NCI-H146 (cell line): ENCODE data around the gene NFASC.

Source experiments
- DNase-seq: peaks from one replicate; lab custom pipeline; 2025; lab: John Stamatoyannopoulos, UW

NFASC gene

DNA sequence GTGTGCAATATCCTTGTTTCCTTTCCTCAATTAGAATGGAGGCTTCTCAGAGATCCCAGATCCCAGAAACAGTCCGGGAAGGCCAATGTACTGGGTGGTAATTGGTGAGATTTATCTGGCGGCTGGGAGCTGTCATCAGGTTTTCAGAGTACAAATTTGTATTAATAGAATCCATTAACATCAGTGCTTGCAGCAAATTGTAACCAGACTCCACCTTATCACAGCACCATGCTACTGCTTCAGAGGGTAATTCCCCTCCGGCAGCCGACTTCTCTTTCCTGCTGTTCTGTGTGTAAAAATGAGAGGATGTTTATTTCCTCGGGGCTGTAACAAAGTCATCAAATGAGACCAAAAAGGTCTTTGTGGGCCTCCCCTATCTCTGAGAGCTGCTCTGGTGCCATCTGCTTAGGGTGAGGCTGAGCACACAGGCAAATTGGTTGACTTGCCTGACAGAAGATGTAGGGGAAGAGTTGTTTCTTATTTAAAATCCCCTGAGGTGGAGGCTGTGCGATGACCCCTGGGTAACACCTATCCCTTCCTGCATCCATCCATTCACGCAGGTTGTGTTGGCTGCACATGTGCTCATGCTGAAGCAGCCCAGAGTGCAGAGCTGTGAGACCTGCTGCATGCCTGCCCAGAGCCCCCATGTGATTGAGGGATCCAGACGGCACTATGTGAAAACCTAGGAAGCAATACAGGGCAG lies 19.2 kb downstream of the NFASC start:
- peak; percentile 93 for DNase-seq

DNA sequence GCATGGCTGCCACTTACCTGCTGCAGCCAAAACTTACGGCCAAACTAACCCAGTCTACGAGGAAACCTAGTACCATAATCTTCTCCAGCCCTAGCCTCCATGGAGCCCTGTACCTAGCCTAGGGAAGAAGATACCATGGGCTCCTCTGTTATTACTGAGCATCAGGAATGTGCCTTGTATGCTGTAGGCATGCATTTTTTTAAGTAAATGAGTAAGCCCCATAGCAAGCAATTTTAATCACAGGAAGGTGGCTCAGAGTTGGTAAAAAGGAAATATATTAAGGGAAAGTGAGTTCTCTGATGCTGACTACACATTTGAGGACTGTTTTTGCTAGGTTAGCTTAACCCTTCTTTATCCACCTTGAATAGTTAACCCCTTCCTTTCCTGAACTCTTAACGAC lies 21.2 kb downstream of the NFASC start:
- DNase-seq: no peak

DNA sequence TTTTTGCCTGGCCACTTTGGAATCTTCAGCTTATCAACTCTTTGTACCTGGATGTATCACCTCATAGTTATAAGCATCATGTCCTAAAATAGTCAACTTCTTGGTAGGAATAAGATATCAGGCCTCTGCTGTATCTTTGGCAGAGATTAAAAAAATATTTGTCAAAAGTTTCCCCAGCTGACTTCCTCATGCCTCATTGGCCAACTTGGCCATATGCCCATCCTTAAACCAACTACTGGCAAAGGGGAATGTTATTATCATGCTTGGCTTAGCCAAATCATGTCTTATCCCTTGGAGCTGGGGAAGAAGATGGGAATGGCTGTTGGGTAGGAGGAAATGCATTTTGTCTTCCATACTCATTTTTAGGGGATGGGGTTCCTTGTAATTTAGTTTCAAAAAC lies 23.4 kb downstream of the NFASC start:
- no peak for DNase-seq

- DNase-seq: no peak
Observed at GRCh38 chr1:204894606-204895005, 23.9 kb downstream of the NFASC start.

- no peak for DNase-seq
Observed at GRCh38 chr1:204896023-204896422, 25.4 kb downstream of the NFASC start.

DNA sequence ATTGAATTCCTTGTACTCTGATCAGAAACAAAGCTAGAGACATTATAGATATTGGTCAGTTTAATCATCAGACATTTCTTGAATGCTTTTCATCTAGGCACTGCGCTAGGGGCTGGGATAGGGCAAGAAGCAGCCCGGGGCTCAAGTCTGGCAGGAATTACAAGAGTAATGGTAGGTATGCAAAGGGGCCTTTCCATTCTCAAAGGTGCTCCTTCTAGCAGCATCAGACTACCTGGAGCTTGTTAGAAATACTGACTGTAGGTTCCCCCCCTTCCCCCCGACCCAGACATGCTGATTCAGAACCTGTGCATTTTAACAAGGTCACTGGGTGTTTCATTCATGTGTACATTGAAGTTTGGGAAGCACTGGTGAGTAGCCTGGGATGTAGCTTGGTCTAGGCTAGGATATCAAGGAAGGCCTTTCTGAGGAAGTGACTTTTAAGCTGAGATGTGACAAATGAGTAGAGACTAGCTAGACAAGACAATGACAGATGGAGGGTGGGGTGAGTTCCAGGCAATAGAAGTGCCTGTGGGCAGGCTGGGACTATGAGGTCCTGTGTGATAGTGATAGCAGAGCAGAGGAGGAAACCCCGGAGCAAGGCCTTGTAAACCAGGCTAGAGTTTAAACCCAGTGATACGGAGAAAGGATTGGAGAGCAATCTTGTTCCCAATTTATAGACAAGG lies 26.3 kb downstream of the NFASC start:
- no peak for DNase-seq

DNA sequence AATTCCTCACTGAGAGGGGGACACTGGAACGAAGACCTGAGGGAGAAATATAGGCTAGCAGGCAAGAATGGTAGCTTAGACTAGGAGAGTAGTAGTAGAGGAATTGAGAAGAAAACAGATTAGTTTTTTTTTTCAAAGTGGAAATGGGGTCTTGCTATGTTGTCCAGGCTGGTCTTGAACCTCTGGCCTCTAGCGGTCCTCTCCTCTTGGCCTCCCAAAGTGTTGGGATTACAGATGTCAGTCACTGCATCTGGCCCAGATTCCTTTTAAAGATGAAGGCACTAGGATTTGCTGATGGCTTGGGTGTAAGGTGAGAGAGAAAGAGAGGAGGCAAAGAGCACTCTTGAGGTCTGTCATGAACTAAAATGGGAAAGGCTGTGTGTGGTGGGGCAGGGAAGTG lies 30.1 kb downstream of the NFASC start:
- no peak for DNase-seq

- DNase-seq: no peak
Observed at GRCh38 chr1:204902671-204903070, 32.0 kb downstream of the NFASC start.

DNA sequence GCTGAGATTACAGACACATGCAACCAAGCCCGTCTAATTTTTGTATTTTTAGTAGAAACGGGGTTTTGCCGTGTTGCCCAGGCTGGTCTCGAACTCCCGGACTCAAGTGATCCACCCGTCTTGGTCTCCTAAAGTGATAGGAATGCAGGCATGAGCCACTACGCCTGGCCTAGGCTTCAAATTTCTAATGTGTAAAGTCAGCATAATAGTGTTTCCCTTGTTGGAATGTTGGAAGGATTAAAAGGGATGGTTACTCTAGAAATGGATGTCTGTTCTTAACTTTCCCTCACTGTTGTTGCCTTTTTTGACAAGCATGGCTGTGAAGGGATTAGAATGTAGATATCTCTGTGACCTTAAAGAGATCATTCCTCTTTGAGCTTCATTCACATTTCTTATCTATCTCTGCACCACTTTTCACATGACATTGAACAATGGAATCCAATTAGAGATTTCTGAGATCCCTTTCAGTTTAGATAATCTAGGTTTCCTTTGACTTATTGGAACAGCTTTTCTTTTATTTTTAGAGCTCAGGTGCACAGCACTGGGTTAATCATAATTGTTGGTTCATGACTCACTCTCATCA lies 33.7 kb downstream of the NFASC start:
- DNase-seq: no peak

DNA sequence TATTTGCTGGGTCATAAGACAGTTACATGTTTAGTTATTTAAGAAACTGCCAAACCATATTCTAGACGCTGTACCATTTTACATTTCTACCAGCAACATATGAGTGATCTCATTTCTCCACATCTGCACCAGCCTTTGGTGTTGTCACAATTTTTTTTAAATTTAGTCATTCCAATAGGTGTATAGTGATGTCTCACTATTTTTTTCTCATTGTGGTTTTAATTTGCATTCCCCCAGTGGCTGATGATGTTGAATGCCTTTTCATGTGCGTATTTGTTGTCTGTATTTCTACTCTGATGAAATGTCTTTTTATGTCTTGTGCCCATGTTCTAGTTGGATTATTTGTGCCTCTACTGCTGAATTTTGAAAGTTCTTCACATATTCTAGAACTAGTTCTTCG lies 38.4 kb downstream of the NFASC start:
- no peak for DNase-seq

DNA sequence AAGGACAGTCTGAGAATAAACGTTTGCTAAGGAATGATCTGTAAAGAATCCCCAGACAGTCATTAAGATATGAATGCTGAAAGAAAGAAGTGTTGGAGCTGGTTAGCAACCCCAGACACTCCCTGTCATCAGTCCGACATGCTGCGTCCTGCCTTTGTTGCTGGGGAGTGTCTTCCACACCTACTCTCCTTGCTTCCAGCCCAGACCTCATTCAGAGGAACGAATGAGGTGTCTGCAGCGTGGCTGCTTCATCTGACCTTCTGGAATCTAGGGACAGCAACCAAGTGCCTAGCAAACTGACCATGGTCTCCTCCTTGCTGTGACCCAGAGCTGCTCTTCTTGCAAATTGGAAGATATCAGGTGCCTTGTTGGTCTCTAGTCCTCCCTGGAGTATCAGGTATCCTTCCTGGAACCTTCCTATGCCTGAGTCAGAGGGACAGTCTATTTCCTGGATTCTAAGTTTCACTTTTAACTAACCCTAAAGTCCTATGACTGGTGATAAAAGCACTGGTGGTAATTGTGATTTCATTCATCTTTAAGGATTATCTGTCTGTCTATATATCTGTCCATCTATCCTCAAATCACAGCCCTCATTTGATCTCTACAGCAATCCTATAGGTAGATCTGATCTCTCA lies 45.3 kb downstream of the NFASC start:
- no peak for DNase-seq

DNA sequence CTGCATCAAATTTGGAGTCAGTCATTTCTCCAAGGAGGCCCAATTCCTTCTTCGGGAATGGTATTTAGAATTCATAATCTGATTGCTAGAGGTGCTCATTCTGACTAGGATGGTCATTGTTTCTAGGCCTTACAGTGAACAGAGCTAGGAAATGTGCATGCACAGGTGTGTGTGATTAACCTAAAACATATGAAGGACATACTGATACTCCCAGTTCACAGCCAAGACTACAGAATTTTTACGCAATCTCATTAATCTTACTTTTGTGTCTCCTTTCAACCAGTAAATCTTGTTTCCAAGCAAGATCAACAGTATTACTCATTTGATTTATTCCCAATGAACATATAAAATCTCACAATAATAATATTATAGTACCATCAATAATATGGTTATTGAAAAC lies 47.1 kb downstream of the NFASC start:
- DNase-seq: no peak

DNA sequence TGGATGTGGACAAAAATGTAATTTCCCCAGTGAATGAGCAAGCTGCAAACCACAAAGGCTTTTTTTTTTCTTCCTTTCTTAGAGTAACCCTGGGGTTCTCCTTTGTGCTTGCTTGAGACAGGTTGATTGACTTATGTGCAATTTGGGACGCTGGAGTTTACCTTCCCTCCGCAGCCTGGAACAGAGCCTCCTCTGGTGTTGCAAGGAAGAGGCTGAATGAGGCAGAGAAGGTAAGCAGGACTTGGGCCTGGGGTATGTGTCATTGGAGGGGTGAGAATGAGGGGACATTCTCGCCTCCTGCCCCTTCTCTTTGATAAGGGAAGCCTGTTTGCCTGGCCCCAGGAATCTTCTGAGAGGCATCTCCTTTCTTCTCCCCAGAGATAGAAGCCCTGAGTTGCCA lies 49.8 kb downstream of the NFASC start:
- DNase-seq: no peak

DNA sequence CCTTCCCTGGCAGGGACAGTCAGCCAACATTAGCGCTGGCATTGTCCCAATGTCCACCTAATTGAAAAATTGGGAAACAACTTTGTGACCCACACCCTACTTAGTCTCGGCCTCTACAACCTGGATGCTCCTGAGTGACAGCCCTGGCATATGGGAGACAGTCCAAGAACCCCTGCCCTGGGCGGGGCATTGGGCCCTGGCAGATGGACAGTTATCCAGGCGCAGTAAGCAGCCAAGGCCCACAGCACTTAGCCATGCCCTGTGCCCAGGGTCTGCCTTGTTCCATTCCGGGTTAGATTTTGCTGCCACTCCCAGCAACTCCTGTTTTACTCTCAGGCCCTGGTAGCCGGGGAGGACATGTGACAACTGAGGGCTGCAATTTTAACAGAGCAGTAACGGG lies 50.3 kb downstream of the NFASC start:
- DNase-seq: no peak

DNA sequence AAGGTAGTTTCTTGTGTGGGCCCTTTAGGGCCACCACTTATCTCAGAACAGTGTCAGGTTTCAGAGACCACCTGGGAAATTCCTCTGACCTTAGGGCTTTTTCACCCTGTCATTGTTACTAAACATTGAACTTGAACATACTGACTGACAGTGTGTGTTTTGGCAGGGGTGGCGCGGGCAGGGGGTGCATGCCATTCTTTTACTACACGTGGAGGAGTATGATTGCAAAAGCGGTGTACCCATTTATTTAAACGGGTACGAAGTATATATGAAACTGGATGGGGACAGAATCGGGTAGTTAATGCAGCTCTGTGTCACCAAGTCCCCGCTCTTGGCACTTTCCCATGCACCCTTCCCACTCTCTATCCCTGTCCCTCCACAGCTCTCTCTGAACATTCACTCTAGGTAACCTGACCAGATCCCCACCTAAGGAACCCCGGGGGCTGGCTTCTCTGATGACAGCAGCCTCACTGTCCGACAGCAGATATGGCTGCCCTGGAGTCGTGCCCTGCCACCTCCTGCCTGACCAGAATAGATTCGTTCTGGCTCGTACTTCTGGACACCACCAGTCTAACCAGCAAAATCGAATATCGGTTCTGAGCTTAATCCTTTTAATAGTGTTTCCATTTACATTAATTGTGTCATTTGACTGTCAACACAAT lies 51.3 kb downstream of the NFASC start:
- DNase-seq: no peak

GRCh38 chr1:204923201-204923600 lies 52.5 kb downstream of the NFASC start:
- no peak for DNase-seq

DNA sequence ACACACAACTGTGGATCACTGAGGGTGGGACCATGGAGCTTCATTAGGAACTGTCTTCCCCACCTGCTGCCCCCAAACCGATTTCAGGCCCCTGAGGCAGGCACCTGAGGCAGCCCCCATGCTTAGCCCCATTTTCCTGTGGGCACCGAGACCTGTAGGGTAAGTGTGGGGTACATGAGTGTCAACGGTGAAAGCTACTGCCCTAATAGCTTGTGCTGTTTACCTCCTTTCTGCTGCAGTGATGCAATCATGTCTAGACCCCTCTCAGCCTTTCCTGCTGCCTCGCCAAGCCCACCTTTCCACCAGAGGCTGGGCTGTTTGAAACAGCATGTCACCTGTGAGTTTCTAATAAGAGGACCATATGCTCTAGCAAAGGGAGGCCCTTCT lies 53.0 kb downstream of the NFASC start:
- DNase-seq: no peak

DNA sequence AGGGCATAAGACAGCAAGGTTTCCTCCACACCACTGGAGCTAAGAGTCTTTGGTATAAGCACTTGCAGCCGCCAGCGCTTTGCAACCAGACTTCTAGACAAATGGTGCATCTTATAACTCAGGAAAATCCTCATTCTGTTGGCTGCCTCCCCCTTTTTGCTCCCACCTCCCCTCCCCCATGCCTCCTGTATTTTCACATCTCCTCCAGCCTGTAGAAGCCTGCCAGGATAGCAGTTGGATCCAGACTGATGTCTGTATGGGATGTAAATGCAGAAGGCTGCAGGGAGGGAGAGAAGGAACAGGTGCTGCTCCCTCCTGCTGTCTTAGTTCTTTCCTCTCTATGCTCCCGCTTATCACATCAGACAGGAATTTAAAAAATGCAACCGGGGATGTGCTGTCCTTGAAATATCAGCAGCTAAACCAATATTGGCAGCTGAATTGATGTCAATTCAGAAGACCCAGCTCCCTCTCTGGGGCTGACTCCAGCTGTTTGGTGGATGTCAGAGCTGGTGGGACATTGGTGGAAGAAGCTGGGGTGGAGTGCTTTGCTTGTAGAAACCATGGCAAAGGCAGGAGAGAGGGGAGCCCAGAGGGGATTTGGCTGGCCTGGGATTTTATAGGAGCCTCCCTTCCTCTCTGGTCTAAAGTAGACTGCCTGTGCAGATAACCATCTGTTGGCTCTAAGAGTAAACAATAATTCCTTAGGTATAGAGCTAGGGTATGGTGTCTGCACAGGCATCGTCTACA lies 53.5 kb downstream of the NFASC start:
- DNase-seq: peak; percentile 66

GRCh38 chr1:204925701-204926100 lies 55.0 kb downstream of the NFASC start:
- DNase-seq: no peak

GRCh38 chr1:204927673-204928641 lies 57.3 kb downstream of the NFASC start:
- DNase-seq: no peak
